ENCODE measurements around the gene CYP17A1. TPM values are rescaled to one million over a fixed set of nuclear protein-coding genes. Genes with fewer than 3 reads are reported as not detected.

The CYP17A1 gene
- polyA plus RNA-seq, 2 of the 4 experiments (the other 2 are of a cell fraction), result not detected

DNA sequence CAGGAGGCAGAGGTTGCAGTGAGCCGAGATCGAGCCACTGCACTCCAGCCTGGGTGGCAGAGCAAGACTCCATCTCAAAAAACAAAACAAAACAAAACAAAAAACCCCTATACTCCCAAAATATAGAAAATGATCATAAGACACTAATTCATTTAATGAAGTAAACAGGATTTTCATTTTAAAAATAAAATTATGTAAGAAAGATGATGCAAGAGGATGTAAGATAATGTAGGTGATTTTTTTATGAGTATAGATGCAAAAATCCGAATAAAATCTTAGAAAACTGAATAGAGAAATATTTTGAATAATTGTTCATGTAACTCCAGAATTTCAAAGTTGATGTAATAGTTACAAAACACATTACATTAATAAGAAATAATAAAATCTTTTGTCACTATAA lies 28.4 kb upstream of the CYP17A1 start:
- CTCF ChIA-PET, result interaction anchor here (2.3 kb wide), 1 partner anchor 30 kb away, joined by 8 read pairs; no protein-coding TSS in a partner anchor
- TF ChIP-seq FOSB (CRISPR knock-in tag; IDR thresholded peaks at IDR 0.05) (no peak), RCOR1 (IDR thresholded peaks at IDR 0.05; ENCODE audit: low read depth, low read length) (no peak), MAX (IDR thresholded peaks at IDR 0.05) (no peak), EP300 (IDR thresholded peaks at IDR 0.05) (no peak)
- TF ChIP-seq, protein P1, sequence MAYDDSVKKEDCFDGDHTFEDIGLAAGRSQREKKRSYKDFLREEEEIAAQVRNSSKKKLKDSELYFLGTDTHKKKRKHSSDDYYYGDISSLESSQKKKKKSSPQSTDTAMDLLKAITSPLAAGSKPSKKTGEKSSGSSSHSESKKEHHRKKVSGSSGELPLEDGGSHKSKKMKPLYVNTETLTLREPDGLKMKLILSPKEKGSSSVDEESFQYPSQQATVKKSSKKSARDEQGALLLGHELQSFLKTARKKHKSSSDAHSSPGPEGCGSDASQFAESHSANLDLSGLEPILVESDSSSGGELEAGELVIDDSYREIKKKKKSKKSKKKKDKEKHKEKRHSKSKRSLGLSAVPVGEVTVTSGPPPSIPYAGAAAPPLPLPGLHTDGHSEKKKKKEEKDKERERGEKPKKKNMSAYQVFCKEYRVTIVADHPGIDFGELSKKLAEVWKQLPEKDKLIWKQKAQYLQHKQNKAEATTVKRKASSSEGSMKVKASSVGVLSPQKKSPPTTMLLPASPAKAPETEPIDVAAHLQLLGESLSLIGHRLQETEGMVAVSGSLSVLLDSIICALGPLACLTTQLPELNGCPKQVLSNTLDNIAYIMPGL (CRISPR knock-in tag; IDR thresholded peaks at IDR 0.05; ENCODE audit: borderline replicate concordance), result no peak

DNA sequence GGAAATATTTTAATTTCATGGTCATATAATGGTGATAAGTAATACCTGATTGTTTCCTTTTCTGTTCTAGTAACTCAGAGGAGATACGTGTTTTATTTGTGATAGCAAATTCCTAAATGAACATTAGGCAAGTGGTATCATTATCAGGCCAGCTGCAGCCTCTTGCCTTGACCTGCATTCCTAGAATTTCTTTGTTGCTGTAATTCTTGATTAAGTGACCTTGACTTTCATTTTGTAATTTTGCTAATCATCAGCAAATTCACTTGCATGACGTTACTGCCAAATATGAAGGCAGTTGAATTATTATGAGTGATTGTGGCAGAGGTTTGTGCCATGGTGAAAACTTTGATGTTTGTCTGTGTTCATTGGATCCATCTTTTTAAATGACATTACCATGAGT lies 26.4 kb upstream of the CYP17A1 start:
- FAIRE-seq (no peak), ATAC-seq (no peak), DNase-seq (ENCODE audit: low read depth in 1 of 2, low spot score in 1 of 2) (no peak)
- POLR2A ChIA-PET, result no interaction called here
- TF ChIP-seq KDM1A (IDR thresholded peaks at IDR 0.05; ENCODE audit: low read depth) (no peak), RFX5 (IDR thresholded peaks at IDR 0.05) (no peak), CHD2 (IDR thresholded peaks at IDR 0.05; ENCODE audit: low read length, partially characterized antibody) (no peak), POLR2AphosphoS2 (conservative IDR thresholded peaks at IDR 0.05; ENCODE audit: low read length) (no peak), EHF (CRISPR knock-in tag; IDR thresholded peaks at IDR 0.05) (no peak), FOSL2 (IDR thresholded peaks at IDR 0.05) (no peak), FOSL2 (CRISPR knock-in tag; IDR thresholded peaks at IDR 0.05) (no peak), POLR2A (IDR thresholded peaks at IDR 0.05; ENCODE audit: low read length) (no peak), RAD21 (conservative IDR thresholded peaks at IDR 0.05 in 1 of 2, IDR thresholded peaks at IDR 0.05 in 1 of 2) (no peak), HOXA7 (CRISPR knock-in tag; IDR thresholded peaks at IDR 0.05) (no peak)
- TF ChIP-seq, protein P2, sequence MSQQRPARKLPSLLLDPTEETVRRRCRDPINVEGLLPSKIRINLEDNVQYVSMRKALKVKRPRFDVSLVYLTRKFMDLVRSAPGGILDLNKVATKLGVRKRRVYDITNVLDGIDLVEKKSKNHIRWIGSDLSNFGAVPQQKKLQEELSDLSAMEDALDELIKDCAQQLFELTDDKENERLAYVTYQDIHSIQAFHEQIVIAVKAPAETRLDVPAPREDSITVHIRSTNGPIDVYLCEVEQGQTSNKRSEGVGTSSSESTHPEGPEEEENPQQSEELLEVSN (IDR thresholded peaks at IDR 0.05; ENCODE audit: borderline replicate concordance, low read depth), result no peak
- CTCF ChIA-PET, result no interaction called here
- no peak overlapping the region for H3K27ac ChIP-seq
- H3K4me1 ChIP-seq, result no peaks in the 10 kb centered on the region
- no peak overlapping the region for H3K4me3 ChIP-seq
- no peak overlapping the region for H3K4me2 ChIP-seq
- 88% methylated on average over 2 of the region's 2 CpGs for WGBS (ENCODE audit: missing lambda C conversion rate)
- no peaks in the 10 kb centered on the region for H3K9me3 ChIP-seq

More for the DNA sequence above, 28.4 kb upstream of the CYP17A1 start:
- 0 out of 3 replicates have a peak, but pooled peaks cover 4% of the 10 kb centered on the region for H3K4me1 ChIP-seq
- no peak for FAIRE-seq
- no peak overlapping the region for H3K4me2 ChIP-seq
- no peak overlapping the region for H3K4me3 ChIP-seq
- no peak for ATAC-seq
- POLR2A ChIA-PET, result no interaction called here
- no peak for DNase-seq (ENCODE audit: low read depth in 1 of 2, low spot score in 1 of 2)
- no peak overlapping the region for H3K27ac ChIP-seq
- no peaks in the 10 kb centered on the region for H3K9me3 ChIP-seq
- 80% methylated on average over 3 of the region's 3 CpGs for WGBS (ENCODE audit: missing lambda C conversion rate)

DNA sequence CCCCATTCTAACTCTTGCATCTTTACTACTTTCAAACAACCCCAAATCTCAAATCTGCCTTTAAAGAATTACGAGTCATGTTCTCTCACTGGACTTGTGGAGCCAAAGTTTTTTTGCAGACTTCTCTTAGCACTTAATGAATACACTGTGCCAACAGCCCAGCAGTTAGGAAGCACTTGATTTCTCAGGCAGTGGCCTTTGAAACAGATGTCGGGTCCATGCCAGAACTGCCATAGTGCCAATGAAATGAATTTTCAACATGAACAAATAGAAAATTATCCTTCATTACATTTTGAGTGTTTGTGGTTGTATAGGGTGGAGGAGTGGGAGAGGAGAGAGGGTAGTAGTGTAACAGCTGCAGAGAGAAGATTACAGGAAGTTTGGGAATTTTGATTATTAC lies 22.7 kb upstream of the CYP17A1 start:
- Histone ChIP-seq H3K27ac (no peak overlapping the region), H3K9me3 (no peaks in the 10 kb centered on the region), H3K4me1 (peaks cover 19% of the 10 kb centered on the region), H3K4me2 (no peak overlapping the region), H3K4me3 (no peak overlapping the region)
- no peak for TF ChIP-seq POLR2A (IDR thresholded peaks at IDR 0.05; ENCODE audit: low read length)
- no peak for TF ChIP-seq FOXS1 (CRISPR knock-in tag; IDR thresholded peaks at IDR 0.05)
- TF ChIP-seq GATA3 (IDR thresholded peaks at IDR 0.05; ENCODE audit: borderline replicate concordance), result no peak
- no peak for TF ChIP-seq FOSL2 (IDR thresholded peaks at IDR 0.05)
- TF ChIP-seq FOSL2 (CRISPR knock-in tag; IDR thresholded peaks at IDR 0.05), result no peak
- no peak for TF ChIP-seq PHF8 (IDR thresholded peaks at IDR 0.05; ENCODE audit: borderline replicate concordance, low read depth)
- no peak for TF ChIP-seq RNF2 (IDR thresholded peaks at IDR 0.05; ENCODE audit: borderline replicate concordance, low read depth)
- no peak for TF ChIP-seq CEBPB (IDR thresholded peaks at IDR 0.05)
- no peak for TF ChIP-seq ZNF302 (CRISPR knock-in tag; IDR thresholded peaks at IDR 0.05)
- TF ChIP-seq, protein P2 (IDR thresholded peaks at IDR 0.05; ENCODE audit: borderline replicate concordance, low read depth), result no peak
- TF ChIP-seq JUNB (IDR thresholded peaks at IDR 0.05), result no peak
- TF ChIP-seq MAX (IDR thresholded peaks at IDR 0.05), result no peak
- WGBS (ENCODE audit: missing lambda C conversion rate), result 88% methylated on average over 2 of the region's 2 CpGs
- FAIRE-seq (no peak), ATAC-seq (no peak), DNase-seq (ENCODE audit: low read depth in 1 of 2, low spot score in 1 of 2) (no peak)
- ChIA-PET POLR2A (interaction anchor here (0.5 kb wide), 1 partner anchor 53 kb away, joined by 6 read pairs; no protein-coding TSS in a partner anchor), CTCF (interaction anchor here (1.1 to 2.0 kb wide), 2 partner anchors 13 to 15 kb away, joined by 3 to 9 read pairs; no protein-coding TSS in a partner anchor)
